ENCODE measurements around the gene CBX5. TPM values are rescaled to one million over a fixed set of nuclear protein-coding genes. Genes with fewer than 3 reads are reported as not detected.
A peak's percentile ranks its signal among the peaks of the same experiment; 100 is the strongest.
"Not testable (repeated sequence)": the region's sequence is repeated elsewhere in the genome, so short reads cannot be mapped to it uniquely, and the experiment has no call there.

The CBX5 gene
- total RNA-seq (10 to 100 TPM; 55.1 to 68.2 (median 57.1) TPM), polyA plus RNA-seq (23.0 TPM)
- long read RNA-seq, donor 1, full-length matches to known transcripts: 45 of 59 reads
- long read RNA-seq, donor 1, partial matches to known transcripts: 2 of 59 reads
- long read RNA-seq, donor 1, other reads (novel, unspliced or antisense): 12 of 59 reads
- long read RNA-seq, donor 2, full-length matches to known transcripts: 26 of 28 reads
- long read RNA-seq, donor 2, partial matches to known transcripts: 0 of 28 reads
- long read RNA-seq, donor 2, other reads (novel, unspliced or antisense): 2 of 28 reads
- long read RNA-seq, donor 3, full-length matches to known transcripts: 45 of 64 reads
- long read RNA-seq, donor 3, partial matches to known transcripts: 2 of 64 reads
- long read RNA-seq, donor 3, other reads (novel, unspliced or antisense): 17 of 64 reads
- long read RNA-seq, donor 4, full-length matches to known transcripts: 18 of 19 reads
- long read RNA-seq, donor 4, partial matches to known transcripts: 0 of 19 reads
- long read RNA-seq, donor 4, other reads (novel, unspliced or antisense): 1 of 19 reads

DNA sequence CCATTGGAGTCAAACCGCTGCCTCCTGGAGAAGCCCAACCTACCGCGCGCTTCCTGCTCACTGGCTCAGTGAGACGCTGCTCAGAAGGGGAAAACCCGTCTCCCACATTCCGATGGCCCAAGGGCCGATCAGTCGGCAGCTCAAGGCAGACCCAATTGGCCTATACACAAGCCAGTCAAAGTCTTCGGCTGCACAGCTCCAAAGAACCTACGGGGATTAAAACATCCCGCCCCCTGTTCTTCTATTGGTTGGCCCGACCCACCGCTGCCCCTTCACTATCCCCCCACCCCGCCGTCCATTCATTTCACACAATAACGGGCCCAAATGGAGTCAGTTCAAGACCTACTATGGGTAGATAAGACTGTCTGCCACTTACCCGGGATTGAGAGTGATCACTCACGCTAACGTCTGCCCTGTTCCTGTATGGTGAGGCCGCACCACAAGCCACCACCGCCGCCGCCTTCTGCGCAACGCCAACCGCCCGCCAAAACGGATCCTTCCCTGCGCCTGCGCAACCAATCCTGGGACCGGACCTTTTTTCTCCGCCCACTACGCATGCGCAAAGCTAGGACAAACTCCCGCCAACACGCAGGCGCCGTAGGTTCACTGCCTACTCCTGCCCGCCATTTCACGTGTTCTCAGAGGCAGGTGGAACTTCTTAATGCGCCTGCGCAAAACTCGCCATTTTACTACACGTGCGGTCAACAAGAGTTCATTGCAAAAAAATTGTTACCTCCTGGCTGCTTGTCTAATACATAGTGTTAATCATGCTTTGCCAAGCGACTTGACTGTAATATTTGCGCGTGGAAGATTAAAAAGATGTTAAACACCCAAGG, at the start of gene CBX5:
TSS of gene CBX5 (minus strand) at position 491 of the 836 bp plus-strand sequence. CDS start 22,472 bp downstream, outside the sequence.
- intact Hi-C loops (cut with DNase I): loop anchor here in 1 of 4 donors (10.0 kb wide), 1 partner anchor 85 kb away; the partner anchor contains the start of gene GPR84
- Histone ChIP-seq H3K27ac (ENCODE audit: low read length) (peak within 1 kb of the TSS; percentile 98), H3K4me3 (ENCODE audit: low read length) (peak within 1 kb of the TSS; percentile 92), H3K4me1 (ENCODE audit: control insufficient read depth, insufficient read depth, low read length) (peaks cover 6% of the 10 kb centered on the region), H3K9me3 (ENCODE audit: control insufficient read depth, low read length) (no peaks in the 10 kb centered on the region), H3K27me3 (ENCODE audit: control insufficient read depth, insufficient read depth) (no peaks in the 10 kb centered on the region)
- WGBS: under 1% methylated on average over 49 of the region's 49 CpGs
- DNase-seq (peak; percentile 99), ATAC-seq (peak; percentile 93 to 94)

DNA sequence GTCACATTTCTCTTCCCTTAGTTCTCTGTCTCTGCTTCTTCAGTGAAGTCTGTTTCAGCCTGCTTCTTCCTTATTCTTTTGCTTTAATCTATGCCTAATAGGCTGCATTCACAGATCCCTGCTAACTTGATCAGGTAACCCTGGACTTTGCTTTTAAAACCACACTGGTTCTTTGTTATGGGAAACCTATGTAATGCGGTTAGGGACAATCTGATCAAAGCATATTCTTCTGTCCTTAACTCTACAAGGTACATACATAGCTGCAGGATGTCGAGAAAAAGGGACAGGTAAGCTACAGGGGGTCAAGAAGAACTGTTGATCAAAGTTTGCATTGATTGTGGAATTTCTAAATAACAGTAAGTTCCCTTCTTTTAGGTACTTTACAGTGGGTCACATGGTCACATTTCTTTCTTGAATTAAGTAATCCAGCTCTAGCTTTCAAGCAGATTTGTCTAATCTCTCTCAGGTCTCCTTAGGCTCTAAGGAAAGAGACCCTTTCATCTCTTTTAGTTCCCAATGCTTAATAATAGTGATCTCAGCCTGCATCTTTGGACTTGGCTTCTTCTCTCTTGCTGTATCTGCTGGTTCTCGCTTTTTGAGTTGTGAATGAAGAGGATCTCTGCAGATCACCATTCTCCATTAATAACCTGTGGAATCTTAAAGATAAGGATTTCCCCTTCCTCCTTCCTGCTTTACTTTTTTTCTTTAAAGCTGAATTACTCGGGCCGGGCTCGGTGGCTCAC, 48.8 kb upstream of the CBX5 start:
- Histone ChIP-seq H3K4me3 (ENCODE audit: low read length) (no peak overlapping the region), H3K27me3 (ENCODE audit: control insufficient read depth, insufficient read depth) (no peaks in the 10 kb centered on the region), H3K4me1 (ENCODE audit: control insufficient read depth, insufficient read depth, low read length) (no peaks in the 10 kb centered on the region), H3K9me3 (ENCODE audit: control insufficient read depth, low read length) (no peaks in the 10 kb centered on the region), H3K27ac (ENCODE audit: low read length) (no peak overlapping the region)
- intact Hi-C loops (cut with DNase I): no loop called here
- ATAC-seq (no peak), DNase-seq (no peak)
- 76% methylated on average over 6 of the region's 6 CpGs for WGBS

GRCh38 chr12:54325442-54326109, 45.7 kb upstream of the CBX5 start:
- intact Hi-C loops (cut with DNase I); H3K4me1 ChIP-seq (ENCODE audit: control insufficient read depth, insufficient read depth, low read length); H3K9me3 ChIP-seq (ENCODE audit: control insufficient read depth, low read length); ATAC-seq; DNase-seq; H3K27me3 ChIP-seq (ENCODE audit: control insufficient read depth, insufficient read depth): not testable (repeated sequence)
- WGBS: 48% methylated on average over 22 of the region's 22 CpGs
- H3K27ac ChIP-seq (ENCODE audit: low read length): peak overlapping the region; percentile 91
- H3K4me3 ChIP-seq (ENCODE audit: low read length): peak overlapping the region; percentile 99

- intact Hi-C loops (cut with DNase I): no loop called here
- peak within 1 kb of the TSS; percentile 99 for H3K4me3 ChIP-seq (ENCODE audit: low read length)
- H3K4me1 ChIP-seq (ENCODE audit: control insufficient read depth, insufficient read depth, low read length): no peaks in the 10 kb centered on the region
- H3K27me3 ChIP-seq (ENCODE audit: control insufficient read depth, insufficient read depth): no peaks in the 10 kb centered on the region
- no peaks in the 10 kb centered on the region for H3K9me3 ChIP-seq (ENCODE audit: control insufficient read depth, low read length)
- whole genome bisulfite sequencing: 2% methylated on average over 34 of the region's 34 CpGs
- peak within 1 kb of the TSS; percentile 91 for H3K27ac ChIP-seq (ENCODE audit: low read length)
- DNase-seq (peak; percentile 94 to 96 (median 96)), ATAC-seq (peak; percentile 98 to 99)
Measured at GRCh38 chr12:54324617-54325441, 44.9 kb upstream of the CBX5 start, which contains the start of gene COPZ1. TSS of gene COPZ1 (plus strand) at chr12:54325131. CDS start at chr12:54325164, 33 bp downstream.

DNA sequence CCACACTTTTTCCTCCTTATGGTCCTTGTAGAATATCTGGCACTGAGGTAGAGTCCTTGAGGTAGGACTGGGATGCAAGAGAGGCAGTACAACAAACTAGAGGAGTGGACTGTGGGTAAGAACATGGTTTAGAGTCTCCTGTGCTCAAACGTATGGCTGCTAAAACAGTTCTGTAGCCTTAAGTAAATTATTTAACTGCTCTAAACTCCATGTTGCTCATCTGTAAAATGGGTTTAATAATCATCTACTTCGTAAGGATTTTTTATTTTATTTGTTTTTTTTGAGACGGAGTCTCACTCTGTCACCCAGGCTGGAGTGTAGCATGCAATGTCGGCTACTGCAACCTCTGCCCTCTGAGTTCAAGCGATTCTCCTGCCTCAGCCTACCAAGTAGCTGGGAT, 41.4 kb upstream of the CBX5 start:
- no peaks in the 10 kb centered on the region for H3K9me3 ChIP-seq (ENCODE audit: control insufficient read depth, low read length)
- WGBS: 89% methylated on average over 5 of the region's 5 CpGs
- ATAC-seq: no peak
- no peaks in the 10 kb centered on the region for H3K27me3 ChIP-seq (ENCODE audit: control insufficient read depth, insufficient read depth)
- no peak for DNase-seq
- no peak overlapping the region for H3K27ac ChIP-seq (ENCODE audit: low read length)
- no peaks in the 10 kb centered on the region for H3K4me1 ChIP-seq (ENCODE audit: control insufficient read depth, insufficient read depth, low read length)
- intact Hi-C loops (cut with DNase I): no loop called here
- H3K4me3 ChIP-seq (ENCODE audit: low read length): no peak overlapping the region

GRCh38 chr12:54312309-54312708, 32.4 kb upstream of the CBX5 start:
- H3K27ac ChIP-seq (ENCODE audit: low read length); ATAC-seq; H3K4me3 ChIP-seq (ENCODE audit: low read length); intact Hi-C loops (cut with DNase I); H3K4me1 ChIP-seq (ENCODE audit: control insufficient read depth, insufficient read depth, low read length); H3K9me3 ChIP-seq (ENCODE audit: control insufficient read depth, low read length); H3K27me3 ChIP-seq (ENCODE audit: control insufficient read depth, insufficient read depth); DNase-seq: not testable (repeated sequence)
- 92% methylated on average over 7 of the region's 7 CpGs for WGBS

DNA sequence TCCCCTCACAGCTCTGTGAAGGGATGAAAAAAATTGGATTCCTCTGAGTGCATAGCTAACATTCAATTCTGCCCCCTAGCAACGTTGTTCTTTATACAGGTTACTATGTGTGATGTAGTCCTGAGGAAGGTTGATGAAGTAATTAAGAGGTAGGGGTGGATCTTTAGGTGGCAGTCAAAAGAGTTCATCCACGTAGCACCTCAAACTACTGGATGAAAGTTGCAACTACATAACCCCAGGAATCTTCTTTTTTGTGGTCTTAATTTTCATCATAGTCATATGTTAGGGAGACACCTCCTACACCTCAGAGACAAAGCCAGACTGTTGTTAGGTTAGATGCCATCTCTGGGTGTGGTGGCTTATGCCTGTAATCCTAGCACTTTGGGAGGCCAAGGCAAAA, 31.1 kb upstream of the CBX5 start:
- H3K27me3 ChIP-seq (ENCODE audit: control insufficient read depth, insufficient read depth): no peaks in the 10 kb centered on the region
- H3K27ac ChIP-seq (ENCODE audit: low read length): no peak overlapping the region
- intact Hi-C loops (cut with DNase I): no loop called here
- no peak overlapping the region for H3K4me3 ChIP-seq (ENCODE audit: low read length)
- no peak for ATAC-seq
- no peaks in the 10 kb centered on the region for H3K4me1 ChIP-seq (ENCODE audit: control insufficient read depth, insufficient read depth, low read length)
- H3K9me3 ChIP-seq (ENCODE audit: control insufficient read depth, low read length): no peaks in the 10 kb centered on the region
- DNase-seq: no peak
- WGBS: 53% methylated on average over 2 of the region's 2 CpGs

GRCh38 chr12:54306925-54307741, 27.2 kb upstream of the CBX5 start:
- H3K9me3 ChIP-seq (ENCODE audit: control insufficient read depth, low read length): no peaks in the 10 kb centered on the region
- DNase-seq: peak; percentile 88 to 92 (median 92)
- no peak overlapping the region for H3K4me3 ChIP-seq (ENCODE audit: low read length)
- peak; percentile 91 to 97 for ATAC-seq
- 56% methylated on average over 8 of the region's 8 CpGs for WGBS
- no peaks in the 10 kb centered on the region for H3K27me3 ChIP-seq (ENCODE audit: control insufficient read depth, insufficient read depth)
- H3K4me1 ChIP-seq (ENCODE audit: control insufficient read depth, insufficient read depth, low read length): no peaks in the 10 kb centered on the region
- H3K27ac ChIP-seq (ENCODE audit: low read length): no peak overlapping the region
- intact Hi-C loops (cut with DNase I): no loop called here

- no peaks in the 10 kb centered on the region for H3K27me3 ChIP-seq (ENCODE audit: control insufficient read depth, insufficient read depth)
- DNase-seq (peak; percentile 79 to 88 (median 86)), ATAC-seq (peak; percentile 72 to 83)
- intact Hi-C loops (cut with DNase I): no loop called here
- H3K4me3 ChIP-seq (ENCODE audit: low read length): no peak overlapping the region
- no peaks in the 10 kb centered on the region for H3K4me1 ChIP-seq (ENCODE audit: control insufficient read depth, insufficient read depth, low read length)
- H3K9me3 ChIP-seq (ENCODE audit: control insufficient read depth, low read length): no peaks in the 10 kb centered on the region
- H3K27ac ChIP-seq (ENCODE audit: low read length): no peak overlapping the region
- WGBS: 12% methylated on average over 12 of the region's 12 CpGs
Measured at GRCh38 chr12:54304187-54304810, 24.4 kb upstream of the CBX5 start.
